HepG2 (cell line): ENCODE data around the gene MIGA2. TPM values are rescaled to one million over a fixed set of nuclear protein-coding genes. Genes with fewer than 3 reads are reported as not detected.

Experiments used
- ATF1 ChIP-seq: IDR thresholded peaks from 2 replicates; pipeline ENCODE4 v1.6.1; 2016; ENCODE audit warnings: mild to moderate bottlenecking, control low read depth
- DZIP1 ChIP-seq: sonication (generic); formaldehyde crosslinking; IDR thresholded peaks from 2 replicates; pipeline ENCODE4 v1.5.0; 2020; ENCODE audit warnings: mild to moderate bottlenecking, missing genetic modification reagents
- ELF3 ChIP-seq: IDR thresholded peaks from 2 replicates; pipeline ENCODE4 v1.6.1; 2016; ENCODE audit warnings: missing genetic modification reagents, missing compliant biosample characterization
- EP300 ChIP-seq, 3 experiments: sonication (generic) in 1 of 3; formaldehyde crosslinking in 1 of 3; IDR thresholded peaks; 2 replicates each; pipeline versions ENCODE4 v1.5.1 to v1.6.1; 2011 to 2020; ENCODE audit warnings: low read depth in 2 of 3, low read length in 2 of 3, borderline replicate concordance in 1 of 3, improper control_type of control experiment in 1 of 3, mild to moderate bottlenecking in 1 of 3, missing genetic modification reagents in 1 of 3, moderate library complexity in 1 of 3
- ETV5 ChIP-seq: IDR thresholded peaks from 2 replicates; pipeline ENCODE4 v1.6.1; 2018; ENCODE audit warnings: missing biosample characterization, missing genetic modification reagents, inconsistent platforms, borderline replicate concordance
- HNF4A ChIP-seq: sonication (generic); formaldehyde crosslinking; IDR thresholded peaks from 2 replicates; pipeline ENCODE4 v1.4.0; 2020; ENCODE audit warnings: missing genetic modification reagents
- HOMEZ ChIP-seq: IDR thresholded peaks from 2 replicates; pipeline ENCODE4 v1.6.1; 2016; ENCODE audit warnings: low read depth
- KDM3A ChIP-seq: IDR thresholded peaks from 2 replicates; pipeline ENCODE4 v1.6.1; 2018; ENCODE audit warnings: low read depth, missing compliant biosample characterization
- MEIS2 ChIP-seq: sonication (generic); formaldehyde crosslinking; IDR thresholded peaks from 2 replicates; pipeline ENCODE4 v1.9.0; 2021; ENCODE audit warnings: mild to moderate bottlenecking, missing genetic modification reagents
- SAP130 ChIP-seq: IDR thresholded peaks from 2 replicates; pipeline ENCODE4 v1.6.1; 2016; ENCODE audit warnings: low read depth
- TERF1 ChIP-seq: sonication (generic); formaldehyde crosslinking; IDR thresholded peaks from 2 replicates; pipeline ENCODE4 v1.8.0; 2022; ENCODE audit warnings: mild to moderate bottlenecking, missing genetic modification reagents, moderate library complexity
- TFAP4 ChIP-seq: sonication (generic); IDR thresholded peaks from 2 replicates; pipeline ENCODE4 v1.6.1; 2016; ENCODE audit warnings: low read depth, borderline replicate concordance
- YEATS2 ChIP-seq: sonication (generic); formaldehyde crosslinking; IDR thresholded peaks from 2 replicates; pipeline ENCODE4 v1.4.0; 2020; ENCODE audit warnings: missing genetic modification reagents, borderline replicate concordance
- ZNF121 ChIP-seq: sonication (generic); formaldehyde crosslinking; IDR thresholded peaks from 2 replicates; pipeline ENCODE4 v1.5.0; 2020; ENCODE audit warnings: mild to moderate bottlenecking, missing genetic modification reagents
- ZNF230 ChIP-seq: sonication (generic); formaldehyde crosslinking; IDR thresholded peaks from 2 replicates; pipeline ENCODE4 v1.4.0; 2020; ENCODE audit warnings: mild to moderate bottlenecking, missing genetic modification reagents
- ZNF263 ChIP-seq: sonication (generic); formaldehyde crosslinking; IDR thresholded peaks from 2 replicates; pipeline ENCODE4 v1.4.0; 2020; ENCODE audit warnings: missing genetic modification reagents
- ZNF292 ChIP-seq: sonication (generic); formaldehyde crosslinking; IDR thresholded peaks from 2 replicates; pipeline ENCODE4 v1.8.1; 2022; ENCODE audit warnings: mild to moderate bottlenecking, low read depth, missing genetic modification reagents, borderline replicate concordance
- ZNF317 ChIP-seq: sonication (generic); formaldehyde crosslinking; IDR thresholded peaks from 2 replicates; pipeline ENCODE4 v1.5.0; 2020; ENCODE audit warnings: mild to moderate bottlenecking, missing genetic modification reagents
- ZNF362 ChIP-seq: sonication (generic); formaldehyde crosslinking; IDR thresholded peaks from 2 replicates; pipeline ENCODE4 v1.4.0; 2020; ENCODE audit warnings: missing genetic modification reagents, mild to moderate bottlenecking, borderline replicate concordance
- ZNF510 ChIP-seq: sonication (generic); formaldehyde crosslinking; IDR thresholded peaks from 2 replicates; pipeline ENCODE4 v1.4.0; 2020; ENCODE audit warnings: low read depth, mild to moderate bottlenecking, missing genetic modification reagents
- ZSCAN21 ChIP-seq: sonication (generic); formaldehyde crosslinking; IDR thresholded peaks from 2 replicates; pipeline ENCODE4 v1.8.0; 2022; ENCODE audit warnings: mild to moderate bottlenecking, missing genetic modification reagents, moderate library complexity, borderline replicate concordance
- polyA plus RNA-seq, 8 experiments: library from polyadenylated mRNA; depleted of rRNA in 3 of 8; stranded (reverse) in 7 of 8; unstranded in 1 of 8; fragments of >200 nt; fragmentation: Illumina TruSeq in 4 of 8; extraction: Trizol in 4 of 8; gene quantifications; 2 replicates each; pipeline versions ENCODE4 v1.2.1 to v1.2.3, GENCODE V29; 2011 to 2016; ENCODE audit warnings: low read depth in 4 of 8, missing spikeins in 1 of 8, mixed read lengths in 1 of 8; ENCODE audit not compliant: insufficient read depth in 1 of 8
- total RNA-seq, 5 experiments: library from RNA; depleted of rRNA; stranded (reverse); fragments of >200 nt; fragmentation: Illumina TruSeq; extraction: Trizol; gene quantifications; 2 replicates each; pipeline ENCODE4 v1.2.3, GENCODE V29; 2016; ENCODE audit warnings: low read depth in 1 of 5

Gene MIGA2
- total and polyA plus RNA-seq, 2 of the 13 experiments (the other 11 are each of a cell fraction or from before 2014, with no cell fraction given) = 10.8 to 17.1 TPM

- TF ChIP-seq EP300 (IDR thresholded peaks at IDR 0.05; ENCODE audit: low read depth in 2 of 2, low read length in 2 of 2) (peak in 1 of 2 experiments; percentile 29; a peak in 1 of 4 replicates), EP300 (CRISPR knock-in tag; IDR thresholded peaks at IDR 0.05; ENCODE audit: borderline replicate concordance) (no peak), HNF4A (peak; percentile 87), ZNF292 (no peak), TERF1 (CRISPR knock-in tag) (no peak), YEATS2 (CRISPR knock-in tag) (no peak), MEIS2 (CRISPR knock-in tag) (no peak), ZNF230 (CRISPR knock-in tag) (peak; percentile 70; the same call in 1 of the 2 replicates), ZNF362 (CRISPR knock-in tag) (peak; percentile 59), SAP130 (peak; percentile 78), ETV5 (CRISPR knock-in tag) (peak; percentile 58; the same call in 1 of the 2 replicates), TFAP4 (peak; percentile 96), KDM3A (CRISPR knock-in tag) (no peak), ZNF263 (CRISPR knock-in tag) (no peak), ZNF121 (CRISPR knock-in tag) (no peak), ELF3 (0 out of 2 replicates have a peak, but pooled peaks have one; percentile 46), ZSCAN21 (CRISPR knock-in tag) (peak; percentile 95; the same call in 1 of the 2 replicates), HOMEZ (CRISPR knock-in tag) (no peak), ZNF317 (CRISPR knock-in tag) (no peak), ZNF510 (no peak), ATF1 (CRISPR knock-in tag) (no peak), DZIP1 (CRISPR knock-in tag) (0 out of 2 replicates have a peak, but pooled peaks have one; percentile 21)
Measured at GRCh38 chr9:129038109-129038852, 1.9 kb downstream of the MIGA2 start (continued).
